ENCODE data around the gene MED12.

Gene MED12

GRCh38 chrX:71167031-71167781 is 48.8 kb downstream of the MED12 start:
- H3K4me2 ChIP-seq (ENCODE audit: low read length), result no peak overlapping the region
- WGBS (ENCODE audit: extremely low coverage, insufficient coverage, low lambda C conversion rate), result no CpG with 5 or more reads among the region's 17 CpGs
- H3K4me3 ChIP-seq (ENCODE audit: low read length), result no peak overlapping the region
- no peak overlapping the region for H2BK5ac ChIP-seq (ENCODE audit: low read length)
- H4K5ac ChIP-seq (ENCODE audit: low read length), result no peak overlapping the region
- no peak overlapping the region for H4K8ac ChIP-seq (ENCODE audit: low read depth, low read length)
- H2BK15ac ChIP-seq (replicated peaks; ENCODE audit: low read depth), result no peak overlapping the region
- H3K23ac ChIP-seq (ENCODE audit: low read length), result no peak overlapping the region
- DNase-seq, result no peak
- no peaks in the 10 kb centered on the region for H3K27me3 ChIP-seq (ENCODE audit: insufficient read depth, low read length, poor library complexity)
- no peak overlapping the region for H3K56ac ChIP-seq (ENCODE audit: low read length)
- H3K27ac ChIP-seq (ENCODE audit: low read depth, low read length), result no peak overlapping the region
- no peak overlapping the region for H3K18ac ChIP-seq (ENCODE audit: low read length)
- no peak overlapping the region for H2AK5ac ChIP-seq (ENCODE audit: low read length)
- H3K4ac ChIP-seq (ENCODE audit: low read depth, low read length), result no peak overlapping the region
- H3K36me3 ChIP-seq (ENCODE audit: control insufficient read depth, insufficient read depth, low read length), result no peaks in the 10 kb centered on the region
- H3K79me1 ChIP-seq (ENCODE audit: low read length), result no peaks in the 10 kb centered on the region
- no peaks in the 10 kb centered on the region for H3K79me2 ChIP-seq (ENCODE audit: control insufficient read depth, insufficient read depth, low read length)
- H3K9ac ChIP-seq (ENCODE audit: low read length), result no peak overlapping the region
- H3K4me1 ChIP-seq (ENCODE audit: control insufficient read depth, low read depth, low read length), result no peaks in the 10 kb centered on the region
- H2BK120ac ChIP-seq (ENCODE audit: low read depth, low read length), result no peak overlapping the region

GRCh38 chrX:71168134-71168533 is 49.7 kb downstream of the MED12 start:
- H3K4me2 ChIP-seq (ENCODE audit: low read length), result no peak overlapping the region
- no peak overlapping the region for H3K27ac ChIP-seq (ENCODE audit: low read depth, low read length)
- no peak overlapping the region for H3K56ac ChIP-seq (ENCODE audit: low read length)
- WGBS (ENCODE audit: extremely low coverage, insufficient coverage, low lambda C conversion rate), result no CpG with 5 or more reads among the region's 8 CpGs
- no peak overlapping the region for H2BK120ac ChIP-seq (ENCODE audit: low read depth, low read length)
- H2BK5ac ChIP-seq (ENCODE audit: low read length), result no peak overlapping the region
- no peak overlapping the region for H3K4ac ChIP-seq (ENCODE audit: low read depth, low read length)
- no peak overlapping the region for H3K23ac ChIP-seq (ENCODE audit: low read length)
- no peak overlapping the region for H3K4me3 ChIP-seq (ENCODE audit: low read length)
- no peak overlapping the region for H2AK5ac ChIP-seq (ENCODE audit: low read length)
- no peaks in the 10 kb centered on the region for H3K4me1 ChIP-seq (ENCODE audit: control insufficient read depth, low read depth, low read length)
- H3K9ac ChIP-seq (ENCODE audit: low read length), result no peak overlapping the region
- no peak overlapping the region for H4K5ac ChIP-seq (ENCODE audit: low read length)
- H3K36me3 ChIP-seq (ENCODE audit: control insufficient read depth, insufficient read depth, low read length), result no peaks in the 10 kb centered on the region
- H3K27me3 ChIP-seq (ENCODE audit: insufficient read depth, low read length, poor library complexity), result no peaks in the 10 kb centered on the region
- H2BK15ac ChIP-seq (replicated peaks; ENCODE audit: low read depth), result no peak overlapping the region
- DNase-seq, result no peak
- H3K79me2 ChIP-seq (ENCODE audit: control insufficient read depth, insufficient read depth, low read length), result no peaks in the 10 kb centered on the region
- H4K8ac ChIP-seq (ENCODE audit: low read depth, low read length), result no peak overlapping the region
- H3K79me1 ChIP-seq (ENCODE audit: low read length), result no peaks in the 10 kb centered on the region
- H3K18ac ChIP-seq (ENCODE audit: low read length), result no peak overlapping the region

GRCh38 chrX:71169586-71169985 is 51.2 kb downstream of the MED12 start:
- Histone ChIP-seq H3K56ac (ENCODE audit: low read length) (no peak overlapping the region), H3K79me2 (ENCODE audit: control insufficient read depth, insufficient read depth, low read length) (no peaks in the 10 kb centered on the region), H3K4me3 (ENCODE audit: low read length) (no peak overlapping the region), H3K36me3 (ENCODE audit: control insufficient read depth, insufficient read depth, low read length) (no peaks in the 10 kb centered on the region), H3K27ac (ENCODE audit: low read depth, low read length) (no peak overlapping the region), H2AK5ac (ENCODE audit: low read length) (no peak overlapping the region), H2BK120ac (ENCODE audit: low read depth, low read length) (no peak overlapping the region), H3K79me1 (ENCODE audit: low read length) (no peaks in the 10 kb centered on the region), H3K4me2 (ENCODE audit: low read length) (no peak overlapping the region), H3K18ac (ENCODE audit: low read length) (no peak overlapping the region), H2BK5ac (ENCODE audit: low read length) (no peak overlapping the region), H3K4ac (ENCODE audit: low read depth, low read length) (no peak overlapping the region), H3K27me3 (ENCODE audit: insufficient read depth, low read length, poor library complexity) (no peaks in the 10 kb centered on the region), H4K5ac (ENCODE audit: low read length) (no peak overlapping the region), H3K23ac (ENCODE audit: low read length) (no peak overlapping the region), H3K4me1 (ENCODE audit: control insufficient read depth, low read depth, low read length) (no peaks in the 10 kb centered on the region), H4K8ac (ENCODE audit: low read depth, low read length) (no peak overlapping the region), H2BK15ac (replicated peaks; ENCODE audit: low read depth) (no peak overlapping the region), H3K9ac (ENCODE audit: low read length) (no peak overlapping the region)
- no peak for DNase-seq
- WGBS (ENCODE audit: extremely low coverage, insufficient coverage, low lambda C conversion rate), result no CpG with 5 or more reads among the region's 22 CpGs

- no peak overlapping the region for H4K5ac ChIP-seq (ENCODE audit: low read length)
These were observed 52.3 kb downstream of the MED12 start for GRCh38 chrX:71170660-71171059.

GRCh38 chrX:71171110-71171801 is 52.9 kb downstream of the MED12 start:
- Histone ChIP-seq H3K56ac (ENCODE audit: low read length) (peak overlapping the region; percentile 56), H3K23ac (ENCODE audit: low read length) (no peak overlapping the region), H3K18ac (ENCODE audit: low read length) (peak overlapping the region; percentile 76), H3K4ac (ENCODE audit: low read depth, low read length) (peak overlapping the region; percentile 7), H3K9ac (ENCODE audit: low read length) (no peak overlapping the region), H3K27ac (ENCODE audit: low read depth, low read length) (no peak overlapping the region), H2BK120ac (ENCODE audit: low read depth, low read length) (peak overlapping the region; percentile 64), H3K79me1 (ENCODE audit: low read length) (no peaks in the 10 kb centered on the region), H3K4me2 (ENCODE audit: low read length) (no peak overlapping the region), H2AK5ac (ENCODE audit: low read length) (no peak overlapping the region), H3K4me3 (ENCODE audit: low read length) (no peak overlapping the region), H3K79me2 (ENCODE audit: control insufficient read depth, insufficient read depth, low read length) (no peaks in the 10 kb centered on the region), H2BK5ac (ENCODE audit: low read length) (no peak overlapping the region), H3K4me1 (ENCODE audit: control insufficient read depth, low read depth, low read length) (no peaks in the 10 kb centered on the region), H3K27me3 (ENCODE audit: insufficient read depth, low read length, poor library complexity) (no peaks in the 10 kb centered on the region), H3K36me3 (ENCODE audit: control insufficient read depth, insufficient read depth, low read length) (no peaks in the 10 kb centered on the region), H4K8ac (ENCODE audit: low read depth, low read length) (no peak overlapping the region), H2BK15ac (replicated peaks; ENCODE audit: low read depth) (no peak overlapping the region), H4K5ac (ENCODE audit: low read length) (no peak overlapping the region)
- DNase-seq, result no peak
- no CpG with 5 or more reads among the region's 12 CpGs for WGBS (ENCODE audit: extremely low coverage, insufficient coverage, low lambda C conversion rate)

More at GRCh38 chrX:71170660-71171059, 52.3 kb downstream of the MED12 start:
- no peak overlapping the region for H3K4ac ChIP-seq (ENCODE audit: low read depth, low read length)
- no peaks in the 10 kb centered on the region for H3K27me3 ChIP-seq (ENCODE audit: insufficient read depth, low read length, poor library complexity)
- no peak overlapping the region for H4K8ac ChIP-seq (ENCODE audit: low read depth, low read length)
- no peak overlapping the region for H3K23ac ChIP-seq (ENCODE audit: low read length)
- no peaks in the 10 kb centered on the region for H3K79me2 ChIP-seq (ENCODE audit: control insufficient read depth, insufficient read depth, low read length)
- H3K4me1 ChIP-seq (ENCODE audit: control insufficient read depth, low read depth, low read length), result no peaks in the 10 kb centered on the region
- DNase-seq, result no peak
- WGBS (ENCODE audit: extremely low coverage, insufficient coverage, low lambda C conversion rate), result no CpG with 5 or more reads among the region's 5 CpGs
- H2BK15ac ChIP-seq (replicated peaks; ENCODE audit: low read depth), result no peak overlapping the region
- no peak overlapping the region for H3K27ac ChIP-seq (ENCODE audit: low read depth, low read length)
- H3K79me1 ChIP-seq (ENCODE audit: low read length), result no peaks in the 10 kb centered on the region
- H3K36me3 ChIP-seq (ENCODE audit: control insufficient read depth, insufficient read depth, low read length), result no peaks in the 10 kb centered on the region
- H3K56ac ChIP-seq (ENCODE audit: low read length), result peak overlapping the region; percentile 42
- H3K4me3 ChIP-seq (ENCODE audit: low read length), result no peak overlapping the region
- no peak overlapping the region for H2BK120ac ChIP-seq (ENCODE audit: low read depth, low read length)
- H2BK5ac ChIP-seq (ENCODE audit: low read length), result no peak overlapping the region
- no peak overlapping the region for H3K9ac ChIP-seq (ENCODE audit: low read length)
- H2AK5ac ChIP-seq (ENCODE audit: low read length), result no peak overlapping the region
- peak overlapping the region; percentile 84 for H3K18ac ChIP-seq (ENCODE audit: low read length)
- no peak overlapping the region for H3K4me2 ChIP-seq (ENCODE audit: low read length)

Data from mesendoderm (in vitro differentiated cells).